Skeletal muscle cell (primary cell): ENCODE measurements around the gene XCL1.

Experiments
- DNase-seq: peaks from one replicate; pipeline ENCODE4 v3.0.0-alpha.2; 2010; ENCODE audit warnings: low read depth
- H3K4me3 ChIP-seq: 2 replicates; pipeline ENCODE4 v1.5.1; 2011; ENCODE audit warnings: low read depth, mild to moderate bottlenecking, control low read depth, low read length, moderate library complexity

XCL1 gene

DNA sequence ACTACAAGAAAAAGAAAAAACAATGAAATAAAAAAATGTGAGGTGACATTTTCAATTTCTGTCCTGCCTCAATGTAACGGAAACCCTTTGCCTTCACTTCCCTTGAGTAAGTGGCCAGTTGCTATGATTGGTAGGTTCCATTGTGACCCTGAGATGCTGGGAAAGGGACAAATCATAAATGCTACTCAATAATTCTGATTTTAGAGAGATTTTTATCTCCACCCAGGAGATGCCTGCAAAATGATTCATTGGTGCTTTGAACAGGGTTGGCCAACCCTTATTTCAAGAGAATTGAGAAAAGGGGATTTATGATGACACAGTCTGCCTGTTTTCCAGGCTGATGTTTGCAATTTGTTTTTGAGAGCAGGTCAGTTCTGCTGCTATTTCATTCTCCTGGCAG is 22.5 kb downstream of the XCL1 start:
- DNase-seq: no peak
- no peak overlapping the region for H3K4me3 ChIP-seq

DNA sequence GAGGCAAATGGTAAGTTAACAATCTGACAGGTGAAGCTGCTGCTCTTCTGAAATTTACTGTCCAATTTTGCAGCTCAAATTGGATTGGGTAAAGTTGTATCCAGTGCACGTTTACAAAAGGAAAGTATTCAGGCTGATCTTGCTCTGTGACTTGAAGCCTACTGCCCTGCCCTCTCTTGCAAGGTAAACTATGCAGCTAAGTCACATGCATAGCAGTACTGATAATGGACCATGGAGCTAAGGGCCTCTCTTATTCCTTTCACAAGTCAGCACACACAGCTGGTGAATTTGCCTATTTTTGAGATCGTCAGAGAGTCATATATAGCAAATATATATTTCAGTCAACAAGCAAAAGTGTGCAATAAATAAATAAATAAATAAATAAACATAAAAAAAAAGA is 23.2 kb downstream of the XCL1 start:
- no peak overlapping the region for H3K4me3 ChIP-seq
- no peak for DNase-seq

DNA sequence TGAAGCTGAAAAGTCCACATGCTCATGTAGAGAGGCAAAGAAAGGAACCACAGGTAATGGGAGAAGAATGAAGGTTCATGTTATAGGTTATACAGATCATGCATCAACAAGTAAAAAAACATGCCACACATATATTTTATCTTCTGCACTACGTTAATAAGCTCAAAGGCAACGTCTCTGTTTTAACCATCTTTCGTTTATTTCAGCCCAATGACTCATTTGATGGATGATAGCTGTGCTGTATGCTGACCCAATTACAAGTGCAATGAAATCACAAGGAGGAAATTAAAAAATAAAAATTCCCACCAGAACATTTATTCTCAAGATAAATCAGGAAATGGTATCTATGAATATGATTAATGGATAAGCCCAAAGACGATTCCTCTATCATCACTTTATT is 24.6 kb downstream of the XCL1 start:
- no peak overlapping the region for H3K4me3 ChIP-seq
- DNase-seq: no peak

DNA sequence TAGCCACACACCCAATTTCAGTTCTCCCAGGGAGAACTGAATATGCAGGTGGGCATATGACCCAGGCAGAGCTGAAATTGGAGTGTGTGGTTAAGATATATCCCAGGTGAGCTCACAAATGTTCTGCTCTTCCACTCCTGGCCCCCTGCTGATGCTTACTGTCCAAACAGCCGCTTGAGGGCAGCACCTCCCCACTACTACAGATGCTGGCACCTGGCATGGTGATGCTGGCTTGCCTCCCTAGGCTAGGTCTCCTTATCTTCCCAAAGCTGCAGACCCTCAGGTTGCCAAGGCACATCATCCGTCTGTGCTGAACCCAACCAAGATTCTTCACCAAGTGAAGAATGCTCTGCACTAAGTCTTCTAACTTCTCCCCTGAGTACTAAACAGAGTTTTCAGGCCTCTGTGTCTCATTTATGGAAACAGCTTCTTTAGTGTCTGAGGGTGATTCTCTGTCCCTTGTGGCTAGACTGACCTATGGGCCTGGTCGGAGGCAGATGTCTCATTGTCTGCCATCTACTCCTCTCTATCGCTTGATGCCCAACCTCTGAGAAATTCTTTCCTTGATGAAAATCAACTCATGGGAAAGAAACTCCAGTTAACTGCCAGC is 27.2 kb downstream of the XCL1 start:
- no peak overlapping the region for H3K4me3 ChIP-seq
- no peak for DNase-seq

DNA sequence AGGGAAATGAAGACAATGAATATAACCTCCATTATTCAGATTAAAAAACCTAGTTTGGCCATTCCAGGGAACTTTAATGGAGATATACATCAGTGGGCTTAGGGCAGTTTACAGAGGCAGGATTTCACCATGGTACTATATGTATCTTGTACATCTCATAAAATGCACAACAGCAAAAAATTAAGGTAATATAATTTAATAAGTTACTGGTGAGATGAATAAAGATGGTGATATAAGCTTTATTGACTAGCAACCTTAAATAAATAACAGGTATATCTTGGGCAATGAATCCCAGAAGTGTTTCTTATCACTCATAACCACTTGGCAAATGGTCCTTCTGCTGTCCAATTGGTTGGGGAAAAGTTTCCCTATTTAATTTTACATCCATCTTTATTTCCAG is 29.0 kb downstream of the XCL1 start:
- no peak for DNase-seq
- no peak overlapping the region for H3K4me3 ChIP-seq

DNA sequence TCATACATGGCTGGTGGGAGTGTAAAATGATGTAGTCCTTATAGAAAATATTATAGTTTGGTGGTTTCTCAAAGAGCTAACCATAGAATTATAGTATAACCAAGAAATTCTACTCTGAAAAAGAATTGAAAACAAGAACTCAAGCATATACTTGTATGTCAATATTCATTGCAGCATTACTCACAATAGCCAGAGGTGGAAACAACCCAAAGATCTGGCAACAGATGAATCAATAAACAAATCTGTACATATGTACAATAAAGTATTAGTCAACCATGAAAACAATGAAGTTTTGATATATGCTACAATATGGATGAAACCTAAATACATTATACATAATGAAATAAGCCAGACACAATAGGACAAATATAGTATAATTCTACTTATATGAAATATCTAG is 29.7 kb downstream of the XCL1 start:
- DNase-seq: no peak

DNA sequence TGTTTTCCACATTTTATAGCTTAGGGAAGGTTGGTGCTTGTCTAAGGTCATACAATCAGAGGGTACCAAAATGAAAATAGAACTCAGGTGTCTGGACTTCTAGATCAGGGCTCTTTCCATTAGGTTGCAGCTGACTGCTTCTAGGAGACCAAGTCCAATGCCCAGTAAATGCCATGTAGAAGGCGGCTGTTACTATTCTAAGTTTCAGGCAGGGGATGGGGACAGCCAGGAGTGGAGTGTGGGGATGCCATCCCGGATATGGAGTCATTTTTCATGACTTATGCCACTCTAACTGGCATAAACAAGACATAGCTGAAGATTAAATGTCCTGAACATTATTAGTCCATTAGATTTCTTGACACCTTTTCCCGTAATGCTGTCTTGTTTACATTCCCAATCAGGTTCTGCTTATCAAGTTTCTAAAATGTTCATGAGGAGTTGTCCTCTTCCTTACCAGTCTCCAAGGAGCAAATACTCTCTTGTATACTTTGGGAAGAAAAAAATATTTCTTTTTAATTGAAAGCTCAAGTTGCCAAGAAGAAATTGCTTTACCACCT is 31.5 kb downstream of the XCL1 start:
- no peak for DNase-seq

More for the DNA sequence above, 29.7 kb downstream of the XCL1 start:
- H3K4me3 ChIP-seq: no peak overlapping the region

DNA sequence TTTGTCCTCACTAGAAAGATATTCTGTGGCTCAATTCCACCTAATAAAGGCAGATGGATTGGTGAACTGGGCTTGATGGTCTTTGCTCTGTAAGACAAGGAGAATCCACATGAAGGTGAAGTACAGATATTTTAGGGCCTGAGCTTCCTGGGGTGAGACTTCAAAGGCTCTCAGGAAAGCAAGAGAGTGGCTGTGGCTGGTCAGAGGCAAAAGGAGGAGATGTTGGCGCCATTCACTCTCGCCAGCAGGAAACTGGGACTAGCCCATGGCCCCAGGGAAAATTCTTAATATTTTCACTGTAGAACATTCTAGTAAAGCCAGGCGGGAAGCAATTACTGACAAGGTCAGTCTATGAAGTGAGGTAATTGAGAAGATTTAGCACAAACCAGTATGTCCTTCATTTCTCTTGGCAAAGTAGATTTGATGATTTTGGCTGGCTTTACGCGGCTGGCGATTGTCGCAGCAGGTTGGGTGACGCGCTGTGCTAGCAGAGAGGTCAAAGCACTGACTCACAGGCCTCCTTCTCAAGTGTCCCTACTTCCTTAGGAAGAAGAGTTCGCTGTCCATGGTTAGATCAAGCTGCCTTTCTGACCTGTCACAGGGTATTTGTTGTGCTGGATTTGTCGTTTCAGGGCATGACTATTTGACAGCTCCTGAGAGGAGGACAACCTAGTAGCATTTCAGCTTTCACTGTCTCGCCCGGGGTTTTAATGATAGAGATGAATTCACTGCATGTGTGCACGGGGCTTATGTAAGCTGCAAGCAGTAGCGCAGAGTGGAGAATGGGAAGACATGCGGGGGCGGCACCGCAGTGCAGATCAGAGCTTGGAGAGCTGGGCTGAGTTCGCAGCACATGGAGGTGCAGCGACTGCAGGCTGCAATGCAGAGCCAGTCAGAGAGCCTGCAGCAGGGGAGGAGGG is 32.7 kb downstream of the XCL1 start:
- DNase-seq: peak; percentile 37
- peak overlapping the region; percentile 28 for H3K4me3 ChIP-seq

More for the DNA sequence above, 31.5 kb downstream of the XCL1 start:
- H3K4me3 ChIP-seq: no peak overlapping the region

DNA sequence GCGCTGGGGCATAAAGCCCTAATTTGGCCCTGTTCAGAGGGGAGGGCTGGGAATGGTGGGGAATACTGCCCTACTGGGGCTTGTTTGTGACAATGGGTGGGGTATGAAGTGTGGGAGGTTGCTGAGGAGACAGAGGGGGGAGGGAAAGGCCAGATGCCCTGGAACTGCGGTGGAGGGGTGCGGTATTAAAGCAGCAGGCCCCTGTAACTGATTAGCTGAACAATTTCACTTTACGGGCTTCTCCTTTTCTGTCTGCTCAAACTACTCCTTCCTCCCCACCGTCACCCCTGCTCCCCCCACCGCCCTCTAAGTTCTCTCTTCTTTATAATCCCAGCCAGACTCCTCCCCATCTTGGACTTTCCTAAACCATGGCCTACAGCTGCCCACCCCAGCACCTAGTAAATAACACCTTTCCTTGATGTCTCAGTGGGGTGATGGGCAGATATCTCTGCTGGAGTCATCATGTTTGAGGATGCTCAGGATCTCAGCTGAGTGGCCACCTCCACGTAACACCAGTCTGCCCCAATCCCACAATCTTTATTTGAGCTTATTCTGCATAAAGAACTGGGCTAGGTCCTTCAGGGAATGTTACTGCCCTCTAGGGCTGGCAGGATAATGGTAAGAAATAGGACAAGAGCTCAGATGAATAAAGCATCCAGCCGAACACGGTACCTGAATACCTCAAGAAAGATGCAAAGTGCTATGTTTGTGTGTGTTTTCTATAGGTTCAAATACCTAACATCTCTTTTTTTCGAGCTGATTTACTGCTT is 33.5 kb downstream of the XCL1 start:
- peak overlapping the region; percentile 28 for H3K4me3 ChIP-seq
- DNase-seq: no peak

DNA sequence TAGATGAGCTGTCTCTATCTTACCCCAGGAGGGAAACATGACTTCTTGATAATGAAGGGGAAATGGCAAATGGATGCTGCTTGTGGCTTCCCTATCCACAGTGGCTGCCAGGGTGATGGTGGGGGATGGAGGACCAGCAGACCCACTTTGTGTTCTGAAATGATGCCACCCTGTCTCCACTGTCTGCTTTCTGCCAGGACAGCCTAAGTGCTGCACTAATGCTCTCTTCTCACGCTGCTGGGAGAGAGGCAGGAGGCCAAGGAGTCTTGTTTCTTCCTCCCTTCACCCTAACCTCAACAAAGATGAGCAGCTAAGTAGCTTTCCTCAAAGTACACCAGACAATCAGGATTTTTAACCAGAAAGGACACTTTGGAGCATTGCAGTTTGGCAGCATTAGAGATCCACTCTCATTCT is 36.6 kb downstream of the XCL1 start:
- no peak for DNase-seq
- no peak overlapping the region for H3K4me3 ChIP-seq

DNA sequence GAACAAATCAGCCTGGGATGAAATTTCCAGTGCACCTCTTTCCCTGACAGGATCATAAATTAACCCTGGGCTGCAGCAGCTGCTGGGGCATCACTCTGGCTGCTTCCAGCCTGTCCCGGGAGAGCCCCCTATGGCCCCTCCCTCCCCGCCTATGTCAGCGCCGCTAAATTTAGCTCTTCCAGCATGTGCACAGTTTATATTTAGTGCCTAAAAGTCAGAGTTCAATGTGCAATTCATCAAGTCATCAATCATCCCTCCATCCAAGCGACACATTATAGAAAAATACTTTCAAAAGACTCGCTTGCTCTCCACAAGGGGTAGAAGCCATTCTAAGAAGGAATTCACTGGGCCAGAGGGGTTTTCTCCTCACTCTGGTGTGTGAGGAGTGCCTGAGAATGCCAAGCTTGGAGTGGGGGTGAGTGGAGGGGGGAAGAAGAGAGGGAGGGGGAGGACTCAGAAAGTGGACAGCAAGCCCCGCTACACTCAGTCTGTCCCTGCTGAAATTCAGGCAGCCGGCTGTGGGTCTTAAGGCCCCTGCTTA is 37.4 kb downstream of the XCL1 start:
- no peak overlapping the region for H3K4me3 ChIP-seq
- DNase-seq: peak; percentile 41

DNA sequence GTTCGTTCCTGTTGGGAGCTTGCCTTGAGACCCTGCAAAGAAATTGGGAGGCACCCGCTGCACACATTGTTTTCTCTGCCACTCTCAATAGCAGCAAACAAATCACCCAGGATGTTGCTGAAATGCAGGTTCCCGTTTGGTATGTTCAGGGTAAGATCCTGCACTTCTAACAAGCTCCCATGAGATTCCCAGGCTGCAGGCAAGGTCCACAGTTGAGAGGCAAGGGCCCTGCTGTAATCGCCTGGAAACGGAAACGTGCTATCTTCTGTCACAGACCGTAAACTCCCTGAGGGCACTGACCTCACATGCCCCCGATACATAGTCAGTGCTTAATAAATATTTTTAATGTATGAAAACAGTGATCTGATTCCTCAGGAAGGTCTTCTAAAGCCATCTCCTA is 37.8 kb downstream of the XCL1 start:
- no peak for DNase-seq
- H3K4me3 ChIP-seq: no peak overlapping the region

DNA sequence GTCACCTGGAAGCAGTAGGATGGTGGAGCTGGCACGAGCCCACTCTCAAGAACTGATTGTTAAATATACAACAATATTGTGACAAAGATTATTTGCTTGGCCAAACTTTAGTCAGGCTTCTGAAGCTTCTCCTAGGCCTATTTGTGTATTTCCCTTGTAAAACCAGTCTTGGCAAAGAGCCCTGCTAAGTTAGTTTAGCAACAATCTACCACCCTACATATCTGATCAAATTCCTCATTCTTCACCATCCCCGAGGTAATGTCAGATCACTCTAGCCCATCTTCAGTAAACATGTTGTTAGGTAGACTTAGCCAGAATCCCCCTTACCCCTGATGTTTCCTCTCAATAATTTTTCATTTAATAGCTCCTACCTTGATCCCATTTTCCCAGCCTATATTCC is 39.6 kb downstream of the XCL1 start:
- no peak for DNase-seq
- no peak overlapping the region for H3K4me3 ChIP-seq

DNA sequence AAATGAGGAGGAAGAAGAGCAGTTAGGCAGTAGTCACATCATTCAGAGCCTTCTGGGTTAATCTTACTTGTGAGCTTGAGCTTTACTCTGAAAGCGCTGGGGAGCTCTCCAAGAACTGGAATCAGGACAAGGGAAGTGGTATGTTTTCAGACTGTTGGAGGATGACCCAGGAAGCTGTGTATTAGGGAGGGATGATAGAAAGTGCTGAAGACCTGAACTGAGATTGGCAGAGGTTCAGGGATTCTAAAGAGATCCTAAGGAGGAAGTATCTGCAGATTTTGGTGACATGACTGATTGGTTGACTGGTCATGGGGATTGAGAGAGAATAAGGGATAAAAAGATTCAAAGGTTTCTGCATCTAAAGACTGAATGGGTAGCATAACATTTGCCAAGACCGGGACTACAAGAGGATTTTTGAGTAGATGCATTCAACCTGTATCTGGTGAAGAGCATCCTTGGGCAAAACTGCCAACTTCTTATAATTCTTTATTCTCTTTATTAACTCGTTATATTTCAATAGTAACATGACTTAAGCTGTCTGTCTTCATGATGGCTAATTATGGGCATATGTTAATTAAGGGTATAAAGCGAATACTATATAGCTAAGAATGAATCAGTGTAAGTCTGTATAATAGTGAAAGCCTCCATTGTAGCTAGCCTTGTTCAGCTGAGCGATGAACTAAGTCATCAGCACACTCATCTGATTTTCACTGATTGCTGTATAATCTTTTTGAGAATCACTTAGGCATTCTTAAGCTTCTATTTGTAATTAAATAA is 41.8 kb downstream of the XCL1 start:
- no peak for DNase-seq

DNA sequence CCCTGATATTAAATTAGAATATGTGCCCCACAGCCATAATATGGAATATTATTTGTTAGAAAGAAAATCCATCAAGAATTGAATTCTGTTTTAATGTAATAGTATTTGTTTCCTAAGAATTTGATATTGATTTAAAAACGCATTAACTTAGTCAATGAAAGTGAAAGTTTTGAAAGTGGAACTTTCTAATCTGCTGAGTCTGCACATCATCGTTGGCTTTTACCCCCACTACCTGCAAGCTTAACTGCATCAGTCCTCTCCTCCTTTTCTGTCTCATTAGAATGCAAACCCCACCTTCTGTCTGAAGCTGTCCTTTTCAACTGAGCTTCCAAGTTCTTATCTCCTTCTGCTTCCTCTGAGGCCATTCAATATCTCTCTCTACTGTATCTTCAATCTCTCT is 42.5 kb downstream of the XCL1 start:
- DNase-seq: no peak
- H3K4me3 ChIP-seq: no peak overlapping the region

More for the DNA sequence above, 41.8 kb downstream of the XCL1 start:
- no peak overlapping the region for H3K4me3 ChIP-seq

DNA sequence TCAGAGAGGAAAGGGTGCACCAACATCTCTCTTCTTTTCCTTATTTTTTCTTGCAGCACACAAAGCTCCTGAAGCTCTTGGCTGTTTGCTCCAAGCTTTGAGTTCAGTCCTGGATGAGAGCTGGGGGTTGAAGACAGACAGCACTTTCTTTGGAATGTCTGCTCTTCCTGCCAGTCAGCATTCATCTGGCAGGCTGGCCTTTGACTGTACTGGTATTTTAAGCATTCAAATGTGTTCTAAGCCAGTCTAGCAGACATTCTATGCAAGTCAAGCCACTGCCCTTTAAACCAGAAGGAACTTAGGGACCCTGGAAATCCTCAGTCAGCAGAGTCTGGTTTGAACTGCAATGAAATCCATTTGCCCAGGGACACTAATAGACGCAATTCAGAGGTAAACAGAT is 45.0 kb downstream of the XCL1 start:
- peak; percentile 42 for DNase-seq
- H3K4me3 ChIP-seq: no peak overlapping the region

DNA sequence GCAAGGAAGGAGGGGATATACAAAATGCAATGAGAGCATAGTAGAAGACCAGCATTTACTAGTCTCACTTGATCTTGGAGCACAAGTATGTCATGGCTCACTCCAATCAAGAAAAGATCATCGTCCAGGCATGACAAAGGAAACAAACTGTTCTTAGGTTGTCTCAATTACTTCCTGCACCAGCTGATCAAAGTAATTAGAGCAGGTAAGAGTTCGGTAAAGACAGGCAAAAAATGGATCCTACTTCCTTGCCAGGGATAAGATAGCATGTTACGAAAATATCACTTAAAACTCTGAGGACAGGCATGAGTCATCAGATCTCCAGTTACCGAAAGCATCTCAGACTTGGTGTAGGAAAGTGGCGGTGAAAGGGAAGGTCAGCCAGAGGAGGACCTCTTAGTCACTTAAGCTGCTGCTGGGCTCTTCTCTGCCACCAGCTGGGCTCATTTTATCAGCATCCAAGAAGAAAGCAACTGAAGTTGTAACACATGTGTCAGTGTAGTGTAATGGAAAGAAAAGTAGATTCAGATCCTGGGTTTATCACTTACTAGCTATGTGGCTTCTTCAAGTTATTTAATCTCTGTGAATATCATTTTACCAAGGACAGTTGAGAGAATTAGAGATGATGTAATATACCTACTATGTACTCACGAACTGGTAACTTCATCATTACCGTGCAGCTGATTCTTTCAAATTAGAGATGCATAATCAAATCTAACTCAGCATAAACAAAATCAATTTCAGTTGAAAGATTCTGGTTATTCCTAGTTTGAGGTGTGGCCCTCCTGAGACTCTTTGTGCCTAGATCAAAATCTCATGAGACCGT is 46.8 kb downstream of the XCL1 start:
- DNase-seq: peak; percentile 74
- H3K4me3 ChIP-seq: no peak overlapping the region

DNA sequence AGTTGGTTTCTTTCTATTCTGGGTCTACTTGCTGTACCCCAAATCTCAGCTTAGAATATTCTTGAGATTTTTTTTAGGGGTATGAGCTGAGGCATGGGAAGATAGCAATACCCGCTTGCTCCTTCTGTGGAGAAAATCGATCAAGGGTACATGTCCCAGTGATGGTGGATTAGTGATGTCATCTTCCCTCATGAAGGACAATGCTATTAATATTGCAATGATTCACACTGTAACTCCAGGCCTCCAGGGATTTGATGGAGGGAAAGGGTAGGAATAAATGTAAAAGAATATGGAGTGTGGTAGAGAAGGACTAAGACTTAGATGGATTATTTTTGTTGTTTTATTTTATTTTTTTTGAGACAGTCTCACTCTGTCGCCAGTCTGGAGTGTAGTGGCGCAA is 47.4 kb downstream of the XCL1 start:
- no peak overlapping the region for H3K4me3 ChIP-seq
- no peak for DNase-seq
